IMR-90 (cell line): ENCODE data around the gene PPRC1. TPM values are rescaled to one million over a fixed set of nuclear protein-coding genes. Genes with fewer than 3 reads are reported as not detected.

Experiments used
- ATAC-seq: fragments of 200-7000 bp; cut with Tn5 transposase; 2 replicates; pipeline ENCODE4 v1.9.1; 2020; ENCODE audit warnings: low read depth, mild to moderate bottlenecking, moderate library complexity
- BruUV-seq: library from RNA; stranded (reverse); fragments of 400-500 nt; replicated peaks from 2 replicates; lab custom pipeline; 2021; lab: Mats Ljungman, UMichigan
- CTCF ChIA-PET: fragments of 300-600 bp; formaldehyde crosslinking; extraction: SDS; loops from one replicate; lab custom pipeline; 2021; ENCODE audit warnings: antibody characterized with exemption; lab: Yijun Ruan, JAX
- POLR2A ChIA-PET: fragments of 300-600 bp; sonication (Branson Sonifier 250); formaldehyde crosslinking; loops from one replicate; lab custom pipeline; 2022; ENCODE audit warnings: antibody characterized with exemption; ENCODE audit not compliant: unreplicated experiment; lab: Charles Lee
- DNase-seq: peaks from one replicate; pipeline ENCODE4 v3.0.0; 2013
- H2AFZ ChIP-seq: replicated peaks from 2 replicates; pipeline ENCODE3; 2013; ENCODE audit warnings: low read length, mild to moderate bottlenecking; ENCODE audit not compliant: poor library complexity
- H2AK5ac ChIP-seq: 2 replicates; pipeline ENCODE4 v1.6.1; 2013; ENCODE audit warnings: low read depth, low read length, inconsistent platforms
- H2AK9ac ChIP-seq: replicated peaks from 2 replicates; pipeline ENCODE3; 2013; ENCODE audit warnings: mild to moderate bottlenecking, low read depth, low read length, moderate library complexity; ENCODE audit not compliant: poor library complexity
- H2BK120ac ChIP-seq: 2 replicates; pipeline ENCODE4 v1.6.1; 2013; ENCODE audit warnings: low read depth, low read length, inconsistent platforms
- H2BK15ac ChIP-seq: 3 replicates; pipeline ENCODE4 v1.6.1; 2013; ENCODE audit warnings: low read depth, low read length, inconsistent platforms
- H2BK20ac ChIP-seq: 2 replicates; pipeline ENCODE4 v1.6.1; 2013; ENCODE audit warnings: low read depth, mild to moderate bottlenecking, inconsistent platforms, low read length, moderate library complexity
- H2BK5ac ChIP-seq: 2 replicates; pipeline ENCODE4 v1.6.1; 2013; ENCODE audit warnings: mild to moderate bottlenecking, low read depth, low read length, inconsistent platforms; ENCODE audit not compliant: poor library complexity, severe bottlenecking
- H3K14ac ChIP-seq: replicated peaks from 2 replicates; pipeline ENCODE4 v1.6.1; 2013; ENCODE audit warnings: low read depth, low read length, inconsistent platforms
- H3K18ac ChIP-seq: 2 replicates; pipeline ENCODE4 v1.6.1; 2013; ENCODE audit warnings: low read depth, low read length, control low read depth
- H3K23ac ChIP-seq: 2 replicates; pipeline ENCODE4 v1.6.1; 2013; ENCODE audit warnings: low read depth, low read length, inconsistent platforms
- H3K27ac ChIP-seq: 2 replicates; pipeline ENCODE4 v1.5.1; 2013; ENCODE audit warnings: mild to moderate bottlenecking, control low read depth, low read length; ENCODE audit not compliant: insufficient read depth
- H3K27me3 ChIP-seq: 2 replicates; pipeline ENCODE4 v1.6.1; 2013; ENCODE audit warnings: low read length; ENCODE audit not compliant: control insufficient read depth, insufficient read depth
- H3K36me3 ChIP-seq: 2 replicates; pipeline ENCODE4 v1.6.1; 2013; ENCODE audit warnings: low read length, mixed read lengths; ENCODE audit not compliant: control insufficient read depth, insufficient read depth
- H3K4ac ChIP-seq: 2 replicates; pipeline ENCODE4 v1.6.1; 2013; ENCODE audit warnings: low read depth, low read length, inconsistent platforms
- H3K4me1 ChIP-seq: 2 replicates; pipeline ENCODE4 v1.6.1; 2013; ENCODE audit warnings: low read length, mixed read lengths; ENCODE audit not compliant: control insufficient read depth, insufficient read depth
- H3K4me2 ChIP-seq: 2 replicates; pipeline ENCODE4 v1.6.1; 2013; ENCODE audit warnings: low read depth, mild to moderate bottlenecking, control low read depth, low read length, moderate library complexity
- H3K4me3 ChIP-seq: 2 replicates; pipeline ENCODE4 v1.5.1; 2013; ENCODE audit warnings: low read depth, mild to moderate bottlenecking, control low read depth, low read length, moderate library complexity; ENCODE audit not compliant: insufficient read depth
- H3K56ac ChIP-seq: 2 replicates; pipeline ENCODE4 v1.6.1; 2013; ENCODE audit warnings: low read length, inconsistent platforms; ENCODE audit not compliant: insufficient read depth; ENCODE audit errors: extremely low read depth
- H3K79me1 ChIP-seq, 2 experiments: 2 replicates each; pipeline ENCODE4 v1.6.1; 2013; ENCODE audit warnings: low read length in 2 of 2, inconsistent platforms in 1 of 2, low read depth in 1 of 2
- H3K9ac ChIP-seq: 2 replicates; pipeline ENCODE4 v1.6.1; 2013; ENCODE audit warnings: low read depth, low read length, control low read depth
- H3K9me1 ChIP-seq: 2 replicates; pipeline ENCODE4 v1.6.1; 2013; ENCODE audit warnings: low read length, inconsistent platforms; ENCODE audit not compliant: insufficient read depth
- H3K9me3 ChIP-seq: 2 replicates; pipeline ENCODE4 v1.6.1; 2013; ENCODE audit warnings: low read length; ENCODE audit not compliant: control insufficient read depth, insufficient read depth
- H4K20me1 ChIP-seq: 2 replicates; pipeline ENCODE4 v1.6.1; 2013; ENCODE audit warnings: low read length, inconsistent platforms; ENCODE audit not compliant: insufficient read depth
- H4K5ac ChIP-seq: 2 replicates; pipeline ENCODE4 v1.6.1; 2013; ENCODE audit warnings: mild to moderate bottlenecking, low read depth, low read length, control low read depth
- H4K8ac ChIP-seq, 2 experiments: 2 replicates each; pipeline ENCODE4 v1.6.1; 2013; ENCODE audit warnings: low read depth in 2 of 2, low read length in 2 of 2, control low read depth in 1 of 2, inconsistent platforms in 1 of 2
- H4K91ac ChIP-seq: 2 replicates; pipeline ENCODE4 v1.6.1; 2013; ENCODE audit warnings: low read depth, low read length, inconsistent platforms; ENCODE audit not compliant: insufficient read depth
- BHLHE40 ChIP-seq: fragments of 150-350 bp; IDR thresholded peaks from 2 replicates; pipeline ENCODE4 v1.6.1; 2016; ENCODE audit warnings: mild to moderate bottlenecking, low read depth, low read length
- CHD1 ChIP-seq: IDR thresholded peaks from 2 replicates; pipeline ENCODE4 v1.6.1; 2012; ENCODE audit warnings: low read depth, low read length, improper control_type of control experiment
- FOS ChIP-seq: fragments of 150-350 bp; IDR thresholded peaks from 2 replicates; pipeline ENCODE4 v1.6.1; 2016; ENCODE audit warnings: low read depth, low read length
- POLR2A ChIP-seq: IDR thresholded peaks from 2 replicates; pipeline ENCODE4 v1.6.1; 2012; ENCODE audit warnings: mild to moderate bottlenecking, low read depth, low read length
- RCOR1 ChIP-seq: IDR thresholded peaks from 2 replicates; pipeline ENCODE4 v1.6.1; 2012; ENCODE audit warnings: mild to moderate bottlenecking, low read length, improper control_type of control experiment; ENCODE audit not compliant: insufficient replicate concordance
- SMC3 ChIP-seq: fragments of 150-350 bp; IDR thresholded peaks from 2 replicates; pipeline ENCODE4 v1.6.1; 2016; ENCODE audit warnings: low read depth, mild to moderate bottlenecking, antibody characterized with exemption, low read length, moderate library complexity
- USF2 ChIP-seq: fragments of 150-350 bp; IDR thresholded peaks from 2 replicates; pipeline ENCODE4 v1.6.1; 2017; ENCODE audit warnings: mild to moderate bottlenecking, antibody characterized with exemption, low read length, low read depth
- WGBS, 2 experiments: methylation state at CpG; one replicate each; pipeline versions ENCODE4 v1.1.5 to v1.1.7; 2013; ENCODE audit warnings: missing lambda C conversion rate in 2 of 2; ENCODE audit not compliant: insufficient read length in 1 of 2; ENCODE audit errors: extremely low coverage in 2 of 2; 5-methylcytosine and 5-hydroxymethylcytosine counted together
- dilution Hi-C: fragments of 300-500 bp; cut with HindIII; formaldehyde crosslinking; loops from one replicate; pipeline ENCODE4 v1.14.3; 2018; ENCODE audit warnings: low sequenced_read_pairs; ENCODE audit not compliant: unreplicated experiment
- in situ Hi-C: fragments of 300-500 bp; cut with MboI; formaldehyde crosslinking; loops from 3 replicates; pipeline ENCODE4 v1.14.3; 2019; ENCODE audit warnings: low sequenced_read_pairs, inconsistent platforms, mixed read lengths
- intact Hi-C: fragments of 100-400 bp; cut with micrococcal nuclease; formaldehyde crosslinking; loops from 2 replicates; pipeline ENCODE4 v1.10.0; 2022
- polyA plus RNA-seq, 3 experiments: library from polyadenylated mRNA; depleted of rRNA; stranded (reverse); fragments of >200 nt; gene quantifications; 2 replicates each; pipeline ENCODE4 v1.2.3, GENCODE V29; 2012; ENCODE audit warnings: low replicate concordance in 1 of 3
- total RNA-seq: library from RNA; depleted of rRNA; stranded (reverse); fragments of >200 nt; gene quantifications from 2 replicates; pipeline ENCODE4 v1.2.3, GENCODE V29; 2012

The PPRC1 gene
- total and polyA plus RNA-seq, 2 of the 4 experiments (the other 2 are of a cell fraction), result 11.8 to 38.7 TPM

- no peak overlapping the region for H3K9ac ChIP-seq
- ChIA-PET POLR2A (no interaction called here), CTCF (no interaction called here)
- H2AK9ac ChIP-seq, result no peak overlapping the region
- H4K20me1 ChIP-seq, result 0 out of 2 replicates have a peak, but pooled peaks cover 14% of the 10 kb centered on the region
- peaks cover 0 to 15% of the 10 kb centered on the region in 2 experiments; a peak in 2 of 4 replicates for H3K79me1 ChIP-seq
- H2AK5ac ChIP-seq, result no peak overlapping the region
- ATAC-seq, result no peak
- no peak for DNase-seq
- no peak overlapping the region for H3K18ac ChIP-seq
- no peak for TF ChIP-seq RCOR1
- TF ChIP-seq CHD1, result no peak
- TF ChIP-seq FOS, result no peak
- no peak for TF ChIP-seq SMC3
- no peak for TF ChIP-seq BHLHE40
- TF ChIP-seq POLR2A, result no peak
- no peak for TF ChIP-seq USF2
- H3K23ac ChIP-seq, result no peak overlapping the region
- no peak overlapping the region for H4K8ac ChIP-seq
- H2BK15ac ChIP-seq, result no peak overlapping the region
- no peaks in the 10 kb centered on the region for H3K9me3 ChIP-seq
- in situ Hi-C loops (no loop called here), intact Hi-C loops (no loop called here), dilution Hi-C loops (no loop called here)
- no peak overlapping the region for H3K56ac ChIP-seq
- no TSS peak for BruUV-seq
- no CpG with 5 or more reads among the region's 5 CpGs for WGBS, 2 experiments
- H2BK5ac ChIP-seq, result no peak overlapping the region
- H2BK120ac ChIP-seq, result no peak overlapping the region
- no peaks in the 10 kb centered on the region for H3K4me1 ChIP-seq
- no peak overlapping the region for H2BK20ac ChIP-seq
- H3K4ac ChIP-seq, result no peak overlapping the region
- H3K27ac ChIP-seq, result no peak overlapping the region
- H3K36me3 ChIP-seq, result peaks cover 33% of the 10 kb centered on the region
- no peak overlapping the region for H3K4me2 ChIP-seq
- no peak overlapping the region for H4K5ac ChIP-seq
- H2AFZ ChIP-seq, result no peak overlapping the region
- no peak overlapping the region for H3K4me3 ChIP-seq
- peaks cover 15% of the 10 kb centered on the region for H3K9me1 ChIP-seq
- H3K27me3 ChIP-seq, result no peaks in the 10 kb centered on the region
- no peak overlapping the region for H3K14ac ChIP-seq
- H4K91ac ChIP-seq, result no peak overlapping the region
These were observed 31.7 kb upstream of the PPRC1 start for GRCh38 chr10:102101152-102101551.
